Endothelial cell of umbilical vein (primary cell): ENCODE results near the gene C1QTNF9B. TPM values are rescaled to one million over a fixed set of nuclear protein-coding genes. Genes with fewer than 3 reads are reported as not detected.

Source experiments
- BruUV-seq: library from RNA; stranded (reverse); fragments of 400-500 nt; replicated peaks from 2 replicates; lab custom pipeline; 2021; lab: Mats Ljungman, UMichigan
- CTCF ChIA-PET: fragments of 300-600, 350-600 bp; sonication (Branson Sonifier 250); formaldehyde crosslinking; loops from one replicate; lab custom pipeline; 2021; ENCODE audit warnings: antibody characterized with exemption, inconsistent platforms; lab: Charles Lee
- POLR2A ChIA-PET: fragments of 300-600, 350-600 bp; sonication (Branson Sonifier 250); formaldehyde crosslinking; loops from one replicate; lab custom pipeline; 2021; ENCODE audit warnings: antibody characterized with exemption, inconsistent platforms; lab: Charles Lee
- DNase-seq: peaks from one replicate; pipeline ENCODE4 v3.0.0-alpha.2; 2011; ENCODE audit warnings: low read depth, low spot score
- FAIRE-seq: peaks from 2 replicates; lab custom pipeline; 2011; peaks lifted over from hg19 to GRCh38; lab: Jason Lieb, UNC
- H2AFZ ChIP-seq: 2 replicates; pipeline ENCODE4 v1.6.0; 2012; ENCODE audit warnings: low read depth, low read length, control low read depth, inconsistent platforms
- H3K27ac ChIP-seq: 2 replicates; pipeline ENCODE4 v1.5.1; 2011; ENCODE audit warnings: low read depth, mild to moderate bottlenecking, control low read depth, low read length, moderate library complexity; ENCODE audit not compliant: insufficient read depth
- H3K27me3 ChIP-seq, 2 experiments: 2 replicates each; pipeline versions ENCODE4 v1.6.0 to v1.6.1; 2011; ENCODE audit warnings: low read length in 2 of 2, mixed read lengths in 1 of 2; ENCODE audit not compliant: control insufficient read depth in 2 of 2, insufficient read depth in 2 of 2
- H3K36me3 ChIP-seq, 2 experiments: 2 replicates in 1 of 2; 3 replicates in 1 of 2; pipeline ENCODE4 v1.5.1; 2011; ENCODE audit warnings: low read length in 2 of 2, mild to moderate bottlenecking in 1 of 2, moderate library complexity in 1 of 2; ENCODE audit not compliant: control insufficient read depth in 2 of 2, insufficient read depth in 2 of 2; ENCODE audit errors: extremely low read depth in 1 of 2
- H3K4me1 ChIP-seq: 3 replicates; pipeline ENCODE4 v1.5.1; 2011; ENCODE audit warnings: mild to moderate bottlenecking, low read length; ENCODE audit not compliant: control insufficient read depth, insufficient read depth; ENCODE audit errors: extremely low read depth
- H3K4me2 ChIP-seq: 2 replicates; pipeline ENCODE4 v1.6.1; 2011; ENCODE audit warnings: low read length, control low read depth, mixed read lengths; ENCODE audit not compliant: insufficient read depth
- H3K4me3 ChIP-seq, 3 experiments: fragments of 200-600 bp in 1 of 3; sonication (generic), shearing (Covaris generic) in 1 of 3; replicated peaks in 1 of 3; 2 replicates each; pipeline ENCODE4 v1.5.1; 2011 to 2016; ENCODE audit warnings: control low read depth in 3 of 3, low read length in 3 of 3, mild to moderate bottlenecking in 2 of 3, inconsistent platforms in 1 of 3, low read depth in 1 of 3, moderate library complexity in 1 of 3; ENCODE audit not compliant: insufficient read depth in 1 of 3
- H3K79me2 ChIP-seq: 2 replicates; pipeline ENCODE4 v1.6.0; 2012; ENCODE audit warnings: low read length, inconsistent platforms; ENCODE audit not compliant: control insufficient read depth, insufficient read depth
- H3K9ac ChIP-seq: replicated peaks from 2 replicates; pipeline ENCODE3; 2011; ENCODE audit warnings: low read length, control low read depth; ENCODE audit not compliant: insufficient read depth; ENCODE audit errors: extremely low read depth
- H3K9me1 ChIP-seq: replicated peaks from 3 replicates; pipeline ENCODE4 v1.6.0; 2011; ENCODE audit warnings: mild to moderate bottlenecking, low read length; ENCODE audit not compliant: control insufficient read depth, insufficient read depth; ENCODE audit errors: extremely low read depth
- H3K9me3 ChIP-seq: replicated peaks from 2 replicates; pipeline ENCODE4 v1.5.1; 2012; ENCODE audit warnings: low read length, inconsistent platforms; ENCODE audit not compliant: control insufficient read depth, insufficient read depth
- H4K20me1 ChIP-seq: replicated peaks from 2 replicates; pipeline ENCODE3; 2011; ENCODE audit warnings: mild to moderate bottlenecking, low read length; ENCODE audit not compliant: control insufficient read depth, insufficient read depth; ENCODE audit errors: extremely low read depth
- EZH2 ChIP-seq: IDR thresholded peaks from 2 replicates; pipeline ENCODE4 v1.6.1; 2012; ENCODE audit warnings: borderline replicate concordance, low read depth, mild to moderate bottlenecking, moderate library complexity, low read length, inconsistent platforms; ENCODE audit not compliant: severe bottlenecking
- FOS ChIP-seq: IDR thresholded peaks from 2 replicates; pipeline ENCODE4 v1.6.1; 2011; ENCODE audit warnings: mild to moderate bottlenecking, low read length, moderate library complexity, borderline replicate concordance; ENCODE audit not compliant: insufficient read depth
- GATA2 ChIP-seq: IDR thresholded peaks from 2 replicates; pipeline ENCODE4 v1.7.0; 2011; ENCODE audit warnings: low read depth, mild to moderate bottlenecking, moderate library complexity, mixed read lengths, low read length; ENCODE audit not compliant: insufficient read length, insufficient read depth
- JUN ChIP-seq: IDR thresholded peaks from 2 replicates; pipeline ENCODE4 v1.6.1; 2011; ENCODE audit warnings: borderline replicate concordance, low read depth; ENCODE audit not compliant: insufficient read length, insufficient read depth
- MYC ChIP-seq: IDR thresholded peaks from one replicate; pipeline ENCODE4 v1.6.1; 2011; ENCODE audit warnings: mild to moderate bottlenecking, low read depth, low read length
- POLR2A ChIP-seq: IDR thresholded peaks from 2 replicates; pipeline ENCODE4 v1.6.1; 2012; ENCODE audit warnings: low read depth, mild to moderate bottlenecking, control low read depth, low read length
- POLR2AphosphoS5 ChIP-seq: IDR thresholded peaks from 2 replicates; pipeline ENCODE4 v1.6.1; 2012; ENCODE audit warnings: low read depth, mild to moderate bottlenecking, control low read depth, low read length, moderate library complexity; ENCODE audit not compliant: insufficient read depth
- dilution Hi-C: fragments of 300-500 bp; cut with MboI; formaldehyde crosslinking; loops from one replicate; pipeline ENCODE4 v1.15.0; 2019; ENCODE audit warnings: low sequenced_read_pairs; ENCODE audit not compliant: extremely low pct_ligation_motif_present
- intact Hi-C: fragments of 100-400 bp; cut with micrococcal nuclease; formaldehyde crosslinking; loops from one replicate; pipeline ENCODE4 v1.10.0; 2022
- polyA plus RNA-seq, 4 experiments: library from polyadenylated mRNA; depleted of rRNA in 3 of 4; stranded (reverse) in 3 of 4; unstranded in 1 of 4; fragments of >200 nt; gene quantifications; 2 replicates each; pipeline versions ENCODE4 v1.2.1 to v1.2.3, GENCODE V29; 2011 to 2012; ENCODE audit warnings: missing spikeins in 1 of 4
- total RNA-seq: library from RNA; stranded (reverse); gene quantifications from 2 replicates; pipeline ENCODE4 v1.2.3, GENCODE V29; 2021
- TF ChIP-seq, protein P1 (sequence below), 2 donors: IDR thresholded peaks; 1 replicate in 1 of 2; 2 replicates in 1 of 2; pipeline ENCODE4 v1.5.1; 2011; ENCODE audit warnings: low read length in 2 of 2, mild to moderate bottlenecking in 2 of 2, moderate library complexity in 2 of 2, control low read depth in 1 of 2, inconsistent platforms in 1 of 2, low read depth in 1 of 2; ENCODE audit not compliant: insufficient read depth in 1 of 2; ENCODE audit errors: extremely low read depth in 1 of 2
- TF ChIP-seq, protein P2 (sequence below): IDR thresholded peaks from 2 replicates; pipeline ENCODE4 v1.6.1; 2011; ENCODE audit not compliant: insufficient read depth, insufficient read length

Gene C1QTNF9B
- total and polyA plus RNA-seq, 2 donors (not counting 3 experiments of a cell fraction or from before 2014, with no cell fraction given): 0.06 TPM; not detected in 1

DNA sequence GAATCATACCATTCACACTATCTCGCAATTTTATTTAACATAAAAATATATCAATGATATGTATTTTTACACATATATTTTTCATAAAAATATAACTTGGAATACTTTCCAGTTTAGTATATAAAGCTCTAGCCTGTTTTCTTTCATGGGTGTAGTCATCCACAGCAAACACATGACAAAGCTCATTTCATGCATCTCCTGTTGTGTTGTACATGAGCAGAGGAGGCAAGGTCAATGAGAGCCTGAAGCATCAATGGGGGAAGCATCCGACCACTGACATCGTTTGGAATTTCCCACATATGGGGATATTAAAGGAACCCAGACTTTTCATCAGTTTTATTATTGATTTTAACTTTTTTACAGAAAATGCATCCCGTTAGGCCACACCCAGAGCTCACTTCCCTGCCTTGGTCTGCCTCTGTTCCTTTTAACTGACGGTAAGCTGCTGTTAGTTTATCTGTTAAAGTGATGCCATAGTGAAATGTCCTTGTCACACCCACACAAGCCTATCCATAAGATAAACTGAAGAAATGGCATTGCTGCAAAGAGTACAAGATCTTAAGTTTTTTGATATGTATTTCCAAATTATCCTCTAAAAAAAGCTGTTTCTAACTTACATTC lies 52.1 kb downstream of the C1QTNF9B start:
- Histone ChIP-seq H3K27ac (no peak overlapping the region), H3K9me1 (no peaks in the 10 kb centered on the region), H3K9me3 (no peaks in the 10 kb centered on the region), H3K4me2 (no peak overlapping the region), H3K4me3 (no peak overlapping the region), H3K4me1 (no peaks in the 10 kb centered on the region), H4K20me1 (no peaks in the 10 kb centered on the region), H3K9ac (no peak overlapping the region), H3K79me2 (no peaks in the 10 kb centered on the region), H2AFZ (no peak overlapping the region), H3K27me3 (no peaks in the 10 kb centered on the region), H3K36me3 (no peaks in the 10 kb centered on the region)
- DNase-seq (no peak), FAIRE-seq (no peak)
- intact Hi-C loops: no loop called here
- POLR2A ChIA-PET: no interaction called here
- BruUV-seq: no TSS peak
- CTCF ChIA-PET: no interaction called here
- TF ChIP-seq, protein P1, sequence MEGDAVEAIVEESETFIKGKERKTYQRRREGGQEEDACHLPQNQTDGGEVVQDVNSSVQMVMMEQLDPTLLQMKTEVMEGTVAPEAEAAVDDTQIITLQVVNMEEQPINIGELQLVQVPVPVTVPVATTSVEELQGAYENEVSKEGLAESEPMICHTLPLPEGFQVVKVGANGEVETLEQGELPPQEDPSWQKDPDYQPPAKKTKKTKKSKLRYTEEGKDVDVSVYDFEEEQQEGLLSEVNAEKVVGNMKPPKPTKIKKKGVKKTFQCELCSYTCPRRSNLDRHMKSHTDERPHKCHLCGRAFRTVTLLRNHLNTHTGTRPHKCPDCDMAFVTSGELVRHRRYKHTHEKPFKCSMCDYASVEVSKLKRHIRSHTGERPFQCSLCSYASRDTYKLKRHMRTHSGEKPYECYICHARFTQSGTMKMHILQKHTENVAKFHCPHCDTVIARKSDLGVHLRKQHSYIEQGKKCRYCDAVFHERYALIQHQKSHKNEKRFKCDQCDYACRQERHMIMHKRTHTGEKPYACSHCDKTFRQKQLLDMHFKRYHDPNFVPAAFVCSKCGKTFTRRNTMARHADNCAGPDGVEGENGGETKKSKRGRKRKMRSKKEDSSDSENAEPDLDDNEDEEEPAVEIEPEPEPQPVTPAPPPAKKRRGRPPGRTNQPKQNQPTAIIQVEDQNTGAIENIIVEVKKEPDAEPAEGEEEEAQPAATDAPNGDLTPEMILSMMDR (IDR thresholded peaks at IDR 0.05; ENCODE audit: extremely low read depth in 1 of 2, insufficient read depth in 1 of 2, low read depth in 1 of 2, low read length in 2 of 2): no peak
- TF ChIP-seq EZH2 (no peak), POLR2AphosphoS5 (no peak), FOS (no peak)
- dilution Hi-C loops: no loop called here

DNA sequence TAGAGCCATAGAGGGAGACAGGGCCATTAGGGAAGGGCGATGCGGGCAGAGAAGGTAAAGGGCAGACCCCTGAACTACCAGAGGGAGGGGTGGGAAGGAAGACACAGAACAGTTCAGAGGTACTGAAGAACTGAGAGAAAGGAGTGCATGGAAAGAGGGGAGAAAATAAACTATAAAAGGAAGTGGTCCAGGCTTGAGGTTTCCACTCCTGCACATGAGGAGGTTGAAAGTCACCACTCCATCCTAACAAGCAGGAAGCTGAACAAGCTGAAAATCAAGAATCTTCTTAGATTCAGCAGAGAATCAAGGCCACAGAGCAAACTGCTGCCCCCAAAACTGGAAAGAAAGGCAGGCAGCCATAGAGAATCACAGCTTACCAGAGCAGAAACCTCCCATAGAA lies 53.2 kb downstream of the C1QTNF9B start:
- TF ChIP-seq FOS (no peak), POLR2A (no peak), MYC (no peak), GATA2 (no peak), JUN (no peak), POLR2AphosphoS5 (no peak), EZH2 (no peak)
- TF ChIP-seq, protein P2, sequence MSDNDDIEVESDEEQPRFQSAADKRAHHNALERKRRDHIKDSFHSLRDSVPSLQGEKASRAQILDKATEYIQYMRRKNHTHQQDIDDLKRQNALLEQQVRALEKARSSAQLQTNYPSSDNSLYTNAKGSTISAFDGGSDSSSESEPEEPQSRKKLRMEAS: no peak
- TF ChIP-seq, protein P1 (IDR thresholded peaks at IDR 0.05; ENCODE audit: extremely low read depth in 1 of 2, insufficient read depth in 1 of 2, low read depth in 1 of 2, low read length in 2 of 2): no peak
- BruUV-seq: no TSS peak
- Histone ChIP-seq H4K20me1 (no peaks in the 10 kb centered on the region), H3K27me3 (no peaks in the 10 kb centered on the region), H3K9ac (no peak overlapping the region), H3K4me2 (no peak overlapping the region), H3K9me1 (no peaks in the 10 kb centered on the region), H3K4me1 (no peaks in the 10 kb centered on the region), H3K36me3 (no peaks in the 10 kb centered on the region), H3K9me3 (no peaks in the 10 kb centered on the region), H3K79me2 (no peaks in the 10 kb centered on the region), H3K27ac (no peak overlapping the region), H2AFZ (no peak overlapping the region), H3K4me3 (no peak overlapping the region)
- intact Hi-C loops (no loop called here), dilution Hi-C loops (no loop called here)
- POLR2A ChIA-PET: no interaction called here
- CTCF ChIA-PET: no interaction called here
- FAIRE-seq: no peak
- DNase-seq: no peak
